AG09309 (cell line): ENCODE data around the gene BLTP1.

Experiments used
- DNase-seq: peaks from one replicate; pipeline ENCODE4 v3.0.0-alpha.2; 2010; ENCODE audit warnings: low read depth
- H3K4me3 ChIP-seq: 2 replicates; pipeline ENCODE4 v1.5.1; 2011; ENCODE audit warnings: mild to moderate bottlenecking, low read depth, low read length, moderate library complexity; ENCODE audit not compliant: control insufficient read depth
- TF ChIP-seq, protein P1 (sequence below): IDR thresholded peaks from 2 replicates; pipeline ENCODE4 v1.5.1; 2011; ENCODE audit warnings: mild to moderate bottlenecking, low read depth, low read length, inconsistent platforms; ENCODE audit not compliant: insufficient read depth, control insufficient read depth; ENCODE audit errors: missing control alignments

Gene BLTP1

DNA sequence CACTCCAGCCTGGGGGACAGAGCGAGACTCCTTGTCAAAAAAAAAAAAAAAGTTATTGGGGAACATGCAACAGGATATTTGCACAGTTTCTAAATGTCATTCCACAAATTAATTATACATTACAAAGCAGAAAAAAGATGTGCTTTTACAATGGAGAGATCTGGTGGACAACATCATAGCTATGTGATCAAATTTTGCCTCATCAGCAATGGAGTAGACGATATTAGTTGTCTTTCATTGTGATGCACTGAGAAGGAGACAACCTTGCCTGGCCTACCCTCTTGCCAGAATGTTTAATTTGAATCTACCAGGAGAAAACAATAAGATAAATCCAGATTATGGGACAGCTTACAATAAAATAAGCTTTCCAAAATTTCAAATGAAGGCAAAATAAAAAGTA lies 30.5 kb upstream of the BLTP1 start:
- DNase-seq = no peak
- TF ChIP-seq, protein P1, sequence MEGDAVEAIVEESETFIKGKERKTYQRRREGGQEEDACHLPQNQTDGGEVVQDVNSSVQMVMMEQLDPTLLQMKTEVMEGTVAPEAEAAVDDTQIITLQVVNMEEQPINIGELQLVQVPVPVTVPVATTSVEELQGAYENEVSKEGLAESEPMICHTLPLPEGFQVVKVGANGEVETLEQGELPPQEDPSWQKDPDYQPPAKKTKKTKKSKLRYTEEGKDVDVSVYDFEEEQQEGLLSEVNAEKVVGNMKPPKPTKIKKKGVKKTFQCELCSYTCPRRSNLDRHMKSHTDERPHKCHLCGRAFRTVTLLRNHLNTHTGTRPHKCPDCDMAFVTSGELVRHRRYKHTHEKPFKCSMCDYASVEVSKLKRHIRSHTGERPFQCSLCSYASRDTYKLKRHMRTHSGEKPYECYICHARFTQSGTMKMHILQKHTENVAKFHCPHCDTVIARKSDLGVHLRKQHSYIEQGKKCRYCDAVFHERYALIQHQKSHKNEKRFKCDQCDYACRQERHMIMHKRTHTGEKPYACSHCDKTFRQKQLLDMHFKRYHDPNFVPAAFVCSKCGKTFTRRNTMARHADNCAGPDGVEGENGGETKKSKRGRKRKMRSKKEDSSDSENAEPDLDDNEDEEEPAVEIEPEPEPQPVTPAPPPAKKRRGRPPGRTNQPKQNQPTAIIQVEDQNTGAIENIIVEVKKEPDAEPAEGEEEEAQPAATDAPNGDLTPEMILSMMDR = no peak
- no peak overlapping the region for H3K4me3 ChIP-seq

DNA sequence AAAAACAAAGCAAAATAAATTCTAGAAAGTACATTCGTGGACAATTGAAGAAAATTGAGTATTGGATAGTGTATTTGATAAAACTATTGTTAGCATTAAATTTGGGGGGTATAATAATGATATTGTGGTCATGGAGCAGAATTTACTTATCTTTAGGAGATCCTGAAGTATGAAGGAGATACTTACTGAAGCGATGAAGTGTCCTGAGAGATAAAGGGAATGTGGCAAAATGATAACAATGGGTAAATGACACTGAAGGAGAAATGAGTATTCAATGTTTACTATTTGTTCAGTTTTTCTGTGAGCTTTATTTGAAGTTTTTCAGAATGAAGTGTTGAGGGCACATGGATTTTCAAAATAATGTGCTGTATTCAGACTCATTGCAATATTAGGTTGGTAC lies 30.0 kb upstream of the BLTP1 start:
- TF ChIP-seq, protein P1 = no peak
- no peak overlapping the region for H3K4me3 ChIP-seq
- no peak for DNase-seq

DNA sequence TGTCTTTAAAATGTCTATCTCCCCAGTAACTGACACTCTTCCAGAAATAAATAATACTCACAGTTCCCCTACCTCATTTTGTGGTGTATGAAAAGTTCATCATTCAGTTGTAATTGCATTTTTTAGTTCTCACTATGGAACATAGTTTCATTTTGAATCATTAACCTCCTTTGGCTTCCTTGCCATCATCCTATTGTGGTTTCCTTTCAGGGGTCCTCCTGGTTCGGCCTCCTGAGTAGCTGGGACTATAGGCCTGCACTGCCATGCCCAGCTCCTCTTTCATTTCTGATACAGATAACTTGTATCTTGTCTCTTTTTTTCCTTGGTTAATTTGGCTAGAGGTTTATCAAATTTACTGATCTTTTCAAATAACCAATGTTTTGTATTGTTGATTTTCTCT lies 23.1 kb upstream of the BLTP1 start:
- DNase-seq = no peak
- H3K4me3 ChIP-seq = no peak overlapping the region
- TF ChIP-seq, protein P1 = no peak

DNA sequence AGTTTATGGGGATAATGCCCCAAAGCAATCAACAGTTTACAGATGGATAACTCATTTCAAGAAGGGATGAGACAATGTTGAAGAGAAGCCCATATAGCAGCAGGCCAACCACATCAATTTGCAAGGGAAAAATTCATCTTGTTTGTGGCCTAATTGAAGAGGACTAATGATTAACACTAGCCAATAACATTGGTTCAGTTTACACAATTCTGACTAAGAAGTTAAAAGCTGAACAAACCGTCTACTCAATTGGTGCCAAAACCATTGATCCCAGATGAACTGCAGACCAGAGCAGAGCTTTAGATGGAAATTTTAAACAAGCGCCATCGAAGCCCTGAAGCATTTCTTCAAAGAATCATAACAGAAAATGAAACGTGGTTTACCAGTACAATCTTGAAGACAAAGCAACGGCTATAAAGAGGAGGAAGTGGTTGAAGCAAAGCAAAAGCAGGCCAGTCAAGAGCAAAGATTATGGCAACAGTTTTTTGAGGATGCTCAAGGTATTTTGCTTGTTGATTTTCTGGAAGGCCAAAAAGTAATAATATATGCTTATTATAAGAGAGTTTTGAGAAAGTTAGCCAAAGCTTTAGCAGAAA lies 20.5 kb upstream of the BLTP1 start:
- TF ChIP-seq, protein P1 = no peak
- H3K4me3 ChIP-seq = no peak overlapping the region
- no peak for DNase-seq

DNA sequence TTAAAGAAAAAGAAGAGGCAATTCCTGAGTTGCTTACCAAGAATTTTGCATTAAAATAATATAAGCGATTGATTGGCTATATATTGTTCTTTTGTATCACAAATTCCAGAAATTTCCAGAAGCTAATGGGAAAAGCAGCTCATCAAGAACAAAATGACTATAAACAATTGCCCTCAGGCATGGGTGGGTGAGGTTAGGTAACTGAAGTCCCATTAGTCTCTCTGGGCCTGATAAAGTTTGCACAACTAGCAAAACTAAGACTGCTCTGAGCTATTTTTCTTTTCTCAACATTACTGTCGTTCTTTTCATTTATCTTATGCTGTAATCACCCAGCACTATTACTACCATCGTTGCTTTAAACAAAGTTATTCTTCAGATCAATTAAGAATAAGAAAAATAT lies 19.2 kb upstream of the BLTP1 start:
- H3K4me3 ChIP-seq = no peak overlapping the region
- TF ChIP-seq, protein P1 = no peak
- DNase-seq = no peak

DNA sequence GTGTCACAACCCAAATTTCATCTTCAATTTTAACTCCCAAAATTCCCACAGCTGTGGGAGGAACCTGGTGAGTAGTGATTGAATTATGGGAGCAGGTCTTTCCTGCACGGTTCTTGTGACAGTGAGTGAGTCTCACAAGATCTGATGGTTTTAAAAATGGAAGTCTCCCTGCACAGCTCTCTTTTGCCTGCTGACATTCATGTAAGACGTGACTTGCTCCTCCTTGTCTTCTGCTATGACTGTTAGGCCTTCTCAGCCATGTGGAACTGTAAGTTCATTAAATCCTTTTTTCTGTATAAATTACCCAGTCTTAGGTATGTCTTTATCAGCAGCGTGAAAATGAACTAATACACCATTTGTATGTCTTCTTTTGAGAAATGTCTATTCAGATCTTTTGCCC lies 13.0 kb upstream of the BLTP1 start:
- no peak for DNase-seq
- TF ChIP-seq, protein P1 = no peak
- H3K4me3 ChIP-seq = no peak overlapping the region

DNA sequence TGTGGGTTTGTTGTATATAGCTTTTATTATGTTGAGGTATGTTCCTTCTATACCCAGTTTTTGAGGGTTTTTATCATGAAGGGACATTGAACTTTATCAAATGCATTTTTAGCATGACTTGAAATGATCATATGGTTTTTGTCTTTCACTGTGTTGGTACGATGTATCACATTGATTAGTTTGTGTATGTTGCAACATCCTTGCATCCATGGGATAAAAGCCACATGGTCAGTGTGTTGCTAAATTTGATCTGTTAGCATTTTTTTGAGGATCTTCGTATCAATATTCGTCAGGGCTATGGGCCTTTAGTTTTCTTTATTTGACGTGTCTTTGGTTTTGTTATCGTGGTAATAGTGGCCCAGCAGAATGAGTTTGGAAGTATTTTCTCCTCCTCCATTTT lies 11.3 kb upstream of the BLTP1 start:
- no peak for DNase-seq
- no peak overlapping the region for H3K4me3 ChIP-seq
- TF ChIP-seq, protein P1 = no peak
